Natural killer cell (primary cell): ENCODE results near the gene TGFBR3. TPM values are rescaled to one million over a fixed set of nuclear protein-coding genes. Genes with fewer than 3 reads are reported as not detected.

ENCODE experiments used
- ATAC-seq, 3 donors: fragments of 150-1000 bp in 2 of 3; fragments of 200-7000 bp in 1 of 3; cut with Tn5 transposase; 1 replicate in 1 of 3; 2 replicates in 2 of 3; pipeline ENCODE4 v1.10.0; 2021; ENCODE audit warnings: mild to moderate bottlenecking in 2 of 3, moderate library complexity in 2 of 3
- DNase-seq, 2 donors: peaks; one replicate each; pipeline versions ENCODE4 v3.0.0 to v3.0.0-alpha.2; 2013 to 2021; ENCODE audit warnings: mixed read lengths in 1 of 2
- H3K27ac ChIP-seq: one replicate; pipeline ENCODE4 v1.5.1; 2013; ENCODE audit warnings: mild to moderate bottlenecking, low read length
- H3K27me3 ChIP-seq: one replicate; pipeline ENCODE4 v1.6.1; 2013; ENCODE audit warnings: low read length; ENCODE audit not compliant: control insufficient read depth, insufficient read depth
- H3K36me3 ChIP-seq: one replicate; pipeline ENCODE4 v1.6.1; 2013; ENCODE audit warnings: low read length; ENCODE audit not compliant: control insufficient read depth, insufficient read depth
- H3K4me1 ChIP-seq: one replicate; pipeline ENCODE4 v1.6.1; 2013; ENCODE audit warnings: low read length; ENCODE audit not compliant: control insufficient read depth, insufficient read depth
- H3K4me3 ChIP-seq: one replicate; pipeline ENCODE4 v1.5.1; 2013; ENCODE audit warnings: low read length
- H3K9me3 ChIP-seq: one replicate; pipeline ENCODE4 v1.6.1; 2013; ENCODE audit warnings: low read length; ENCODE audit not compliant: control insufficient read depth, insufficient read depth
- H3K27ac Mint-ChIP-seq, 2 donors: one replicate each; pipeline ENCODE4 v1.8.0; 2022; ENCODE audit warnings: mild to moderate bottlenecking in 2 of 2, mixed read lengths in 2 of 2, moderate library complexity in 1 of 2
- H3K27me3 Mint-ChIP-seq, 2 donors: one replicate each; pipeline ENCODE4 v1.8.0; 2022; ENCODE audit warnings: low read depth in 2 of 2, mixed read lengths in 2 of 2
- H3K36me3 Mint-ChIP-seq: one replicate; pipeline ENCODE4 v1.8.0; 2022; ENCODE audit warnings: mixed read lengths
- H3K4me1 Mint-ChIP-seq, 2 donors: one replicate each; pipeline ENCODE4 v1.8.0; 2022; ENCODE audit warnings: mixed read lengths in 2 of 2
- H3K4me3 Mint-ChIP-seq: one replicate; pipeline ENCODE4 v1.8.0; 2022; ENCODE audit warnings: mild to moderate bottlenecking, moderate library complexity, mixed read lengths
- H3K9me3 Mint-ChIP-seq, 2 donors: one replicate each; pipeline ENCODE4 v1.8.0; 2022; ENCODE audit warnings: mixed read lengths in 2 of 2
- WGBS: methylation state at CpG from one replicate; pipeline ENCODE4 v1.1.7; 2013; ENCODE audit warnings: missing lambda C conversion rate; ENCODE audit not compliant: insufficient coverage; 5-methylcytosine and 5-hydroxymethylcytosine counted together
- intact Hi-C: fragments of 100-400 bp; cut with micrococcal nuclease; formaldehyde crosslinking; loops from one replicate; pipeline ENCODE4 v1.14.2; 2022
- total RNA-seq, 4 donors: library from RNA; stranded (reverse); fragments of 120-200 nt in 1 of 4; gene quantifications; one replicate each; pipeline versions ENCODE4 v1.2.3 to v1.2.4, GENCODE V29; 2013 to 2022
- TF ChIP-seq, protein P1 (sequence below): fragments of 200-600 bp; IDR thresholded peaks from one replicate; pipeline ENCODE4 v1.8.0; 2022; ENCODE audit warnings: antibody characterized with exemption

The TGFBR3 gene
- total RNA-seq, 3 donors from 2014 or later (not counting 1 experiment from before 2014, with no cell fraction given) = 225 to 274 (median 243) TPM

DNA sequence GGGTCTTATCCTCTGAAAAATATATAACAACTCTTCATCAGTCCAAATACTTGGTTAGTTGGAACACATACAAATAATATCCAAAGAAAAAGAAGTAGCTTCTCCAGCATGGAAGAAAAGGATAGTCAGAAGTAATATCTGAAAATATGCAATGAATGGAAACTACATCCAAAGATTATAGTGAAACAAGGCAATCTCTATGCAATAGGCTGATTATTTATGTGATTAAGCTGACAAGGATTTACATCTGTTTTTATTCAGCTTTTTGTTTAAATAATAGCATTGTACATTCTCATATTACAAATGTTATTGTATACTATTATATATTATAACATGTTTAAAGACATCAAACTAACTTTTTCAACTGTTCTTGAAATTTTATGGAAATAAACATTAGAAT is 15.3 kb upstream of the TGFBR3 start:
- peaks cover 0 to 2% of the 10 kb centered on the region in 2 donors for H3K27me3 Mint-ChIP-seq
- Histone ChIP-seq H3K27me3 (no peaks in the 10 kb centered on the region), H3K36me3 (no peaks in the 10 kb centered on the region), H3K9me3 (no peaks in the 10 kb centered on the region), H3K4me3 (no peak overlapping the region), H3K27ac (no peak overlapping the region), H3K4me1 (no peaks in the 10 kb centered on the region)
- no peak overlapping the region for H3K4me3 Mint-ChIP-seq
- no peaks in the 10 kb centered on the region for H3K9me3 Mint-ChIP-seq
- no peak for DNase-seq
- TF ChIP-seq, protein P1, sequence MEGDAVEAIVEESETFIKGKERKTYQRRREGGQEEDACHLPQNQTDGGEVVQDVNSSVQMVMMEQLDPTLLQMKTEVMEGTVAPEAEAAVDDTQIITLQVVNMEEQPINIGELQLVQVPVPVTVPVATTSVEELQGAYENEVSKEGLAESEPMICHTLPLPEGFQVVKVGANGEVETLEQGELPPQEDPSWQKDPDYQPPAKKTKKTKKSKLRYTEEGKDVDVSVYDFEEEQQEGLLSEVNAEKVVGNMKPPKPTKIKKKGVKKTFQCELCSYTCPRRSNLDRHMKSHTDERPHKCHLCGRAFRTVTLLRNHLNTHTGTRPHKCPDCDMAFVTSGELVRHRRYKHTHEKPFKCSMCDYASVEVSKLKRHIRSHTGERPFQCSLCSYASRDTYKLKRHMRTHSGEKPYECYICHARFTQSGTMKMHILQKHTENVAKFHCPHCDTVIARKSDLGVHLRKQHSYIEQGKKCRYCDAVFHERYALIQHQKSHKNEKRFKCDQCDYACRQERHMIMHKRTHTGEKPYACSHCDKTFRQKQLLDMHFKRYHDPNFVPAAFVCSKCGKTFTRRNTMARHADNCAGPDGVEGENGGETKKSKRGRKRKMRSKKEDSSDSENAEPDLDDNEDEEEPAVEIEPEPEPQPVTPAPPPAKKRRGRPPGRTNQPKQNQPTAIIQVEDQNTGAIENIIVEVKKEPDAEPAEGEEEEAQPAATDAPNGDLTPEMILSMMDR = no peak
- no peaks in the 10 kb centered on the region for H3K36me3 Mint-ChIP-seq
- intact Hi-C loops = no loop called here
- no peak overlapping the region for H3K27ac Mint-ChIP-seq
- no peak for ATAC-seq
- peaks cover 3 to 6% of the 10 kb centered on the region in 2 donors for H3K4me1 Mint-ChIP-seq

DNA sequence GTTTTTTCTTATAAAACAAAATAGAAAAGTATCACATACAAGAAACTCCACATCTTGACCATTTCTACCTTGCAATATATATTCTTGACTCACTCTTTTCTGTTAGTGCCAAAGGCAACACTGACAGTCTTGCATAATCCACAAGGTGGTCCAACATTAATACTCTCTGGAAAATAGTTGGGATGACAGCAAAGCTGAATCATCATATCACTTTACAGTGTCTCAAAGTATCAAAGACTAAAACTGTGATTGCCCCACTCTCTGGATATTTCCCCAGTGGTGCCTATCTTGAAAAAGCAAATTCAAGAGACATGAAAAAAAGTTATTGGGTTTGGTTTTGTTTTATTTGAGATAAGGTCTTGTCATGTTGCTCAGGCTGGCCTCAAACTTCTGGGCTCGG is 14.6 kb upstream of the TGFBR3 start:
- peaks cover 0 to 2% of the 10 kb centered on the region in 2 donors for H3K27me3 Mint-ChIP-seq
- H3K36me3 Mint-ChIP-seq = no peaks in the 10 kb centered on the region
- no peak for ATAC-seq
- Histone ChIP-seq H3K4me1 (no peaks in the 10 kb centered on the region), H3K36me3 (no peaks in the 10 kb centered on the region), H3K27me3 (no peaks in the 10 kb centered on the region), H3K9me3 (no peaks in the 10 kb centered on the region), H3K27ac (no peak overlapping the region), H3K4me3 (no peak overlapping the region)
- no peaks in the 10 kb centered on the region for H3K9me3 Mint-ChIP-seq
- TF ChIP-seq, protein P1 = no peak
- no peak for DNase-seq
- intact Hi-C loops = no loop called here
- H3K4me1 Mint-ChIP-seq = peaks cover 10 to 13% of the 10 kb centered on the region in 2 donors
- 95% methylated on average over 1 of the region's 1 CpG for WGBS
- H3K27ac Mint-ChIP-seq = no peak overlapping the region
- no peak overlapping the region for H3K4me3 Mint-ChIP-seq

DNA sequence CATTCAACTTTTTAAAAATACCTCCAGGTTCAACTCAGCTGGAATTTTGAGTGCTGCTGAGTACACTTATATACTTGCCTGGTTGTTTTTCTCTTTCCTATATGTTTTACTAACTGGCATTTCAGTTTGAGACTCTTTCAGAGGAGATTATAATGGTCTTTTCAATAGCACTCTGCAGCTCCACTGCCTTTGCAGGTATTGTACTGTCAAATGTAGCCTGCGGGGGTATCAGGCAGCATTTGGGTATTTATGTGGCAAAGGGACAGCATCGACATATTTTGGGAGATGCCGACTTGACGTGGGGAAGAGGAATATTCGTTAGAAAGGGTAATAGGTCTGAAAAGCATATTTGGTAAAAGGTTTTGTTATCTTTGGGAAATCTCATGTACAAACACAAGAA is 11.1 kb upstream of the TGFBR3 start:
- H3K4me3 Mint-ChIP-seq = no peak overlapping the region
- H3K27me3 ChIP-seq = no peaks in the 10 kb centered on the region
- DNase-seq = no peak
- H3K4me1 ChIP-seq = peaks cover 2% of the 10 kb centered on the region
- H3K4me3 ChIP-seq = no peak overlapping the region
- no peak overlapping the region for H3K27ac Mint-ChIP-seq
- no peak overlapping the region for H3K27ac ChIP-seq
- no peaks in the 10 kb centered on the region for H3K27me3 Mint-ChIP-seq
- ATAC-seq = no peak
- TF ChIP-seq, protein P1 = no peak
- intact Hi-C loops = no loop called here
- no peaks in the 10 kb centered on the region for H3K9me3 Mint-ChIP-seq
- H3K4me1 Mint-ChIP-seq = peaks cover 18 to 19% of the 10 kb centered on the region in 2 donors
- H3K36me3 Mint-ChIP-seq = no peaks in the 10 kb centered on the region
- no peaks in the 10 kb centered on the region for H3K36me3 ChIP-seq
- no peaks in the 10 kb centered on the region for H3K9me3 ChIP-seq
- 97% methylated on average over 5 of the region's 5 CpGs for WGBS

DNA sequence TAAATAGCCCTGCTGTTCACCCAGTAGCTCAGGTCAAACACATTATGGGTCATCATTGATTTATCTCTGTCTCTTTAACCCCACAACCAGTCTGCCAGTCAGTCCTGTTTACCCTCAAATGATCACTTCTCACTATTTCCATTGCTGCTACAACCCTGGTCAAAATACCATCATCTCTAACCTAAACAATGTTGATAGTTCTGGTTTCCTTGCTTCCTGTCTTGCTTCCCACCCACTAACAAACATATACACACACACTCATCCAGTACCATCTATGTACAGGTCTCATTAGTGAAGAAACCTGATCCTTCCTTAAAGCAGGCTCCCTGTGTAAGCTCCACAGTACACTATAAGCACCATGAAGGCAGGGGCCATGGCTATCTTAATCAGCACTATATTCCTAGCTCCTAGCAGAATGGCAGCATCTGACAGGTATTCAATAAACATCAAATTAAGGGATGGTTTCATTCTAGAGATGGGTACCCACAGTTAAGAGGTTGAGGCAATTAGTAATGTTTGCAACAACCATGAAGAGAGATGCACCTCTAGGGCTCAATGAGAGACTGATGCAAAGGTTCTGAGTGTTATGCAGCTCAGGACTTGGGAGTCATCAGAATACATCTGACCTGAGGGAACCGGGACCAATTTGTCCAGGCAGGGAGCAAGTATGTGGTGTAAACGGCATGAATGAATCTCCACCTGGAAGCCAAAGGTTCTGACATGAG is 10.0 kb upstream of the TGFBR3 start:
- Mint-ChIP-seq H3K4me1 (peaks cover 25 to 26% of the 10 kb centered on the region in 2 donors), H3K27ac (peak overlapping the region in 1 of 2 donors; percentile 12), H3K9me3 (no peaks in the 10 kb centered on the region), H3K36me3 (no peaks in the 10 kb centered on the region), H3K27me3 (no peaks in the 10 kb centered on the region), H3K4me3 (no peak overlapping the region)
- peaks cover 8% of the 10 kb centered on the region for H3K4me1 ChIP-seq
- no peak for DNase-seq
- no peak overlapping the region for H3K4me3 ChIP-seq
- H3K9me3 ChIP-seq = no peaks in the 10 kb centered on the region
- TF ChIP-seq, protein P1 = no peak
- H3K27ac ChIP-seq = no peak overlapping the region
- H3K27me3 ChIP-seq = no peaks in the 10 kb centered on the region
- ATAC-seq = no peak
- no peaks in the 10 kb centered on the region for H3K36me3 ChIP-seq
- intact Hi-C loops = no loop called here
- 69% methylated on average over 2 of the region's 2 CpGs for WGBS
